Activated naive CD4-positive, alpha-beta T cell treated with Interleukin-2 at 50 U/mL for 16 hours (primary cell): ENCODE results near the gene CLEC11A.
"Not testable (repeated sequence)": the region's sequence is repeated elsewhere in the genome, so short reads cannot be mapped to it uniquely, and the experiment has no call there.

Experiments used
- DNase-seq: peaks from one replicate; pipeline ENCODE4 v3.0.0-alpha.2; 2020

Gene CLEC11A

GRCh38 chr19:50723735-50724521 lies 764 bp downstream of the CLEC11A start:
- DNase-seq = no peak

DNA sequence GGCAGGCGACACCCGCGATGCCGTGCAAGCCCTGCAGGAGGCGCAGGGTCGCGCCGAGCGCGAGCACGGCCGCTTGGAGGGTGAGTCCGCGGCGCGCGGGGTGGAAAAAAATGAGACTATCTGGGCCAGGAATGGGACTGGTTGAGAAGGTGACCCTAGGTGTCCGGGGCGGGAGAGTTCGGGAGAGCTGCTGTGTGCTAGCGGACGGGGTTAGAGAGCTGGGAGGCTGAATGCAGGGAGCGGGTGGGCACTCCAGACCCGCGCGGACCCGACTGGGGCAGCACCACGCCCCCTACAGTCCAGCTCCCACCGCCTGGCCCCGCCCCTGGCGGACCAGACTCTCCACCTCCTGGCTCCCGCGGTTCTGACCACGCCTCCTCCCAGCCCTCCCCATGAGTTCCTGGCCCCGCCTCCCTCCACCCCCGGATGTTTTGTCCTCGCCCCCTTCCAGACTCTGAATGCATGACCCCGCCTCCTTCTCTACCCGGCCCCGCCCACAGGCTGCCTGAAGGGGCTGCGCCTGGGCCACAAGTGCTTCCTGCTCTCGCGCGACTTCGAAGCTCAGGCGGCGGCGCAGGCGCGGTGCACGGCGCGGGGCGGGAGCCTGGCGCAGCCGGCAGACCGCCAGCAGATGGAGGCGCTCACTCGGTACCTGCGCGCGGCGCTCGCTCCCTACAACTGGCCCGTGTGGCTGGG lies 1.5 kb downstream of the CLEC11A start:
- DNase-seq = peak; percentile 81

DNA sequence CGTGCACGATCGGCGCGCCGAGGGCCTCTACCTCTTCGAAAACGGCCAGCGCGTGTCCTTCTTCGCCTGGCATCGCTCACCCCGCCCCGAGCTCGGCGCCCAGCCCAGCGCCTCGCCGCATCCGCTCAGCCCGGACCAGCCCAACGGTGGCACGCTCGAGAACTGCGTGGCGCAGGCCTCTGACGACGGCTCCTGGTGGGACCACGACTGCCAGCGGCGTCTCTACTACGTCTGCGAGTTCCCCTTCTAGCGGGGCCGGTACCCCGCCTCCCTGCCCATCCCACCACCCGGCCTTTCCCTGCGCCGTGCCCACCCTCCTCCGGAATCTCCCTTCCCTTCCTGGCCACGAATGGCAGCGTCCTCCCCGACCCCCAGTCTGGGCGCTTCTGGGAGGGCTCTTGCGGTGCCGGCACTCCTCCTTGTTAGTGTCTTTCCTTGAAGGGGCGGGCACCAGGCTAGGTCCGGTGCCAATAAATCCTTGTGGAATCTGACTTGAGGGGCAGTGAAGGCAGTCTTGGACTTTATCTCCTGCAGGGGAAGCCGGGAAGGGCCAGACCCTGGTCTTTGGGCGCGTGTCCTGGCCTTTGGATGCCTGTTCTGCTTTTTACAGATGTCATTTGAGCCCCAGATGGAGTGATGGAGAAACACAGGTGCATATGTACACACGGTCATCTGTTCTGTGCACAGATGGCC lies 2.2 kb downstream of the CLEC11A start:
- DNase-seq = no peak

DNA sequence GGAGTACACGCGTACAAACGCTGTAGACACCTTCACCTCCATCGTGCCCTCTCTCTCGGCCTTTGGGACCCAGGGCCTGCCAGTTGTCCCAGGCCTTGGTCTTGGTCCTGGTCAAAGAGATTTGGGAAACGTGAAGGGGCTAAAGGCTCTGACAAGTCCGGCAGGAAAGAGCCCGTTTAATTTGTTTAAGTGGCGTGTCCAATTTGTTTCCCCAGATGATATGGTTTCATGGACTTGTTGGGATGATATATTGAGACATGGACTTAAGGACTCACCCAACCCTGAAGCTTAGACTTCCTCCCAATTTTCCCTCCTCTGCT lies 2.7 kb downstream of the CLEC11A start:
- DNase-seq = no peak

GRCh38 chr19:50728084-50728737 lies 5.0 kb downstream of the CLEC11A start:
- peak; percentile 45 for DNase-seq

- DNase-seq = no peak
Measured at GRCh38 chr19:50729894-50730293, 6.7 kb downstream of the CLEC11A start.

- no peak for DNase-seq
Measured at GRCh38 chr19:50735869-50736268, 12.7 kb downstream of the CLEC11A start.

GRCh38 chr19:50736338-50736737 lies 13.2 kb downstream of the CLEC11A start:
- no peak for DNase-seq

GRCh38 chr19:50739132-50739913 lies 16.2 kb downstream of the CLEC11A start:
- DNase-seq = no peak

DNA sequence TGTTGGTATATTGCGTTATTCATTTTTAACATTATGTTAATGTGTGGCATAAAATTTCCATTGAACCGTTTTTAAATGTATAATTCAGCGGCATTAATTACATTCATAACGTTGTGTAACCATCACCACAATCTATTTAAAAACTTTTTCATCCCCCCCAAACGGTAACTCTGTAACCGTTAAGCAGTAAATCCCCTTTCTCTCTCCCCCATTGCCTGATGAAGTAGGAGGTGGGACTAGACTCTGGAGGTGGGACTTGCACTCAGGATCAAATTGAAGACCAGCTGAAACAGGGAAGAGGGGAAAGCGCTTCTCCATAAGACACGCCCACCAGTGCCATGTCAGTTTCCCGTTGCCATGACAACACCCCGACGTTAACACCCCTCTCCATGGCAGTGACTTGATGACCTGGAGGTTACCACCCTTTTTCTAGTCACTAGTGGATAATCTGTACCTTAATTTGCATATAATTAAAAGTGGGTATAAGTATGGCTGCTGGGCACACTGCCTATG lies 16.8 kb downstream of the CLEC11A start:
- DNase-seq = no peak

GRCh38 chr19:50741179-50741933 lies 18.2 kb downstream of the CLEC11A start:
- DNase-seq = no peak

- DNase-seq = no peak
Measured at GRCh38 chr19:50743537-50743936, 20.4 kb downstream of the CLEC11A start.

DNA sequence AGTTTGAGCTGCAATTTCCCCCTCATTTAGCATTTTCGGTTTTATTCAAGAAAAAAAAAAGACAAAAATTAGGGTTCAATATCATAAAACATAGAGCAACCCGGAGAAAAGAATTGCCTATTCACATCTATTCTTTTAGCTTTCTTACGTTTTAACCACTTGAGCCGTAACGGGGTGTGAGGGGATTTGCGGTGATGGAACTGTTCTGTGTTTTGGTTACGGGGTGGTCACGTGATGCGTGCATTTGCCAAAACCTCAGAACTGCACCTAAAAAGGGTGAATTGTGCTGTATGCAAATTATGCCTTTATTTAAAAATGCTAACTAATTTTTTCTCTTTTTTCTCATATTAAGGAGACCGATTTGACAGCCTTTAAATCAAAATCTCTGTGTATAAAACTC lies 22.1 kb downstream of the CLEC11A start:
- DNase-seq = no peak

GRCh38 chr19:50747141-50747540 lies 24.0 kb downstream of the CLEC11A start:
- not testable (repeated sequence) for DNase-seq

GRCh38 chr19:50749490-50749889 lies 26.3 kb downstream of the CLEC11A start:
- DNase-seq = no peak

DNA sequence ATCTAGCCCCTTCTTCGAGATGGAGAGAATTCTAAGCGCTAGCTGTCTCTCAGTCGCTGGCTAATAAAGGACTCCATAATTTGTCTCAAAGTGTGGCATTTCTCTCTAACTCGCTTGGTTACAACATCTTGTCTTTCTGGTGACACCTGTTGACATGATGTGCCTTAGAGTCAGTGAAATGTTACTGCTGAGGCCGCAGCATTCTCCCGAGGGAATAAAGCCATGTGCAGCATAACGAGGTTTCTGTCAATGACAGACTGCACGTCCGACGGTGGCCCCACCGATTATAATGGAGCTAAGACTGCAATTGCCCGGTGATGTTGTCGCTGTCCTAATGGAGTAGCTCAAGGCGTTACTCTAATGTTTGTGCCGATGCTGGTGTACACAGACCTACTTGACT lies 26.8 kb downstream of the CLEC11A start:
- no peak for DNase-seq

GRCh38 chr19:50753879-50754278 lies 30.7 kb downstream of the CLEC11A start:
- DNase-seq = no peak

- DNase-seq = not testable (repeated sequence)
Measured at GRCh38 chr19:50756244-50756643, 33.1 kb downstream of the CLEC11A start.

DNA sequence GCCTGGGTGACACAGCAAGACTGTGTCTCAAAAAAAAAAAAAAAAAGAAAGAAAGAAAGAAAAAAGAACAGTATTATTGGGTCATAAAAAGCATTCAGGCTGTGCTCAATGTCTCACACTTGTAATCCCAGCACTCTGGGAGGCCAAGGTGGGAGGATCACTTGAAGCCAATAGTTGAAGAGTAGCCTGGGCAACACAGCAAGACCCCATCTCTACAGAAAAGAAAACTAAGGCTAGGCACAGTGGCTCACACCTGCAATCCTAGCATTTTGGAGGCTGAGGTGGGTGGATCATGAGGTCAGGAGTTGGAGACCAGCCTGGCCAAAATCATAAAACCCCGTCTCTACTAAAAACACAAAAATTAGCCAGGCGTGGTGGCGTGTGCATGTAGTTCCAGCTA lies 34.5 kb downstream of the CLEC11A start:
- DNase-seq = not testable (repeated sequence)

DNA sequence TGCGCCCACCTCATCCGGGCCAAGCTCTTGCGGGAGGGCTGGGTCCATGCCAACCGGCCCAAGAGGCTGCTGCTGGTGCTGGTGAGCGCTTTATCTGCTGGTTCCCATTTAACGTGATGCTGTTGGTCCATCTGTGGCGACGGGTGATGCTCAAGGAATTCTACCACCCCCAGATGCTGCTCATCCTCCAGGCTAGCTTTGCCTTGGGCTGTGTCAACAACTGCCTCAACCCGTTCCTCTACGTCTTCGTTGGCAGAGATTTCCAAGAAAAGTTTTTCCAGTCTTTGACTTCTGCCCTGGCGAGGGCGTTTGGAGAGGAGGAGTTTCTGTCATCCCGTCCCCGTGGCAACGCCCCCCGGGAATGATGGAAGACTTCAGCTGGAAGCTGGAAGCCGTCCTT lies 35.9 kb downstream of the CLEC11A start:
- not testable (repeated sequence) for DNase-seq

GRCh38 chr19:50759886-50760285 lies 36.7 kb downstream of the CLEC11A start:
- DNase-seq = no peak

DNA sequence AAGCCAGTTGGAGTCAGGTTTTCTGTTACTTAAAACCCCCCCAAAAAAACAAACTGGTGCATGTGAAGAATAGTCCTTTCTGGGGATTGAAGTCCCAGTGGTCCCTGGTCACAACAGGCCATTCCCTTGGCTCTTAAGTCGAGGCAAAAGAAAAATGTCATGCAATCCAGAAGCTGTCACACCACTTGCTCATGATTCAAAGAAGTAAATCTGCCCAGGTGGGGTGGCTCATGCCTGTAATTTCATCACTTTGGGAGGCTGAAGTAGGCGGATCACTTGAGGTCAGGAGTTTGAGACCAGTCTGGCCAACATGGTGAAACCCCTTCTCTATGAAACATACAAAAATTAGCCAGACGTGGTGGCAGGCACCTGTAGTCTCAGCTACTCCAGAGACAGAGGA lies 38.3 kb downstream of the CLEC11A start:
- DNase-seq = not testable (repeated sequence)
